A673 (cell line): Measurements from ENCODE around the gene MRPL18. TPM values are rescaled to one million over a fixed set of nuclear protein-coding genes. Genes with fewer than 3 reads are reported as not detected.

ENCODE experiments used
- BruUV-seq: library from RNA; stranded (reverse); fragments of 400-500 nt; replicated peaks from 2 replicates; lab custom pipeline; 2021; lab: Mats Ljungman, UMichigan
- CTCF ChIA-PET: fragments of 300-600 bp; sonication (Branson Sonifier 250); formaldehyde crosslinking; loops from one replicate; lab custom pipeline; 2022; ENCODE audit warnings: antibody characterized with exemption; lab: Charles Lee
- POLR2A ChIA-PET: fragments of 300-600 bp; sonication (Branson Sonifier 250); formaldehyde crosslinking; loops from one replicate; lab custom pipeline; 2022; ENCODE audit warnings: antibody characterized with exemption; ENCODE audit not compliant: low non-redundant PET; lab: Charles Lee
- DNase-seq: peaks from one replicate; pipeline ENCODE4 v3.0.0-alpha.2; 2015; ENCODE audit warnings: low spot score
- H3K27ac ChIP-seq: fragments of 200-600 bp; sonication (generic); 2 replicates; pipeline ENCODE4 v1.5.1; 2016; ENCODE audit warnings: mixed run types, low read depth, mild to moderate bottlenecking, mixed read lengths, antibody characterized with exemption, low read length; ENCODE audit not compliant: poor library complexity, severe bottlenecking
- H3K27me3 ChIP-seq: fragments of 200-600 bp; sonication (generic); replicated peaks from 2 replicates; pipeline ENCODE4 v1.6.1; 2017; ENCODE audit warnings: mixed run types, low read depth, mild to moderate bottlenecking, mixed read lengths, antibody characterized with exemption, low read length; ENCODE audit not compliant: insufficient read depth, poor library complexity
- H3K36me3 ChIP-seq: fragments of 200-600 bp; sonication (generic); 2 replicates; pipeline ENCODE4 v1.6.1; 2016; ENCODE audit warnings: mixed run types, mild to moderate bottlenecking, mixed read lengths, antibody characterized with exemption, low read length; ENCODE audit not compliant: insufficient read depth, poor library complexity, severe bottlenecking
- H3K4me1 ChIP-seq: fragments of 200-600 bp; sonication (generic); 2 replicates; pipeline ENCODE4 v1.6.1; 2017; ENCODE audit warnings: mixed run types, mild to moderate bottlenecking, mixed read lengths, antibody characterized with exemption, low read length; ENCODE audit not compliant: insufficient read depth, poor library complexity, severe bottlenecking
- H3K4me3 ChIP-seq: fragments of 200-600 bp; sonication (generic); 2 replicates; pipeline ENCODE4 v1.5.1; 2016; ENCODE audit warnings: low read depth, mixed run types, mild to moderate bottlenecking, mixed read lengths, low read length; ENCODE audit not compliant: poor library complexity, severe bottlenecking
- H3K9me3 ChIP-seq: fragments of 200-600 bp; sonication (generic); 2 replicates; pipeline ENCODE4 v1.6.1; 2016; ENCODE audit warnings: mixed run types, low read depth, mild to moderate bottlenecking, mixed read lengths, antibody characterized with exemption, low read length; ENCODE audit not compliant: poor library complexity, severe bottlenecking
- CTCF ChIP-seq: fragments of 300-800, 200-600 bp; sonication (generic); conservative IDR thresholded peaks from 2 replicates; pipeline ENCODE4 v1.5.1; 2017; ENCODE audit warnings: low read depth, mild to moderate bottlenecking, antibody characterized with exemption, low read length, moderate library complexity, mixed read lengths
- EZH2 ChIP-seq: fragments of 200-600 bp; sonication (generic); IDR thresholded peaks from 2 replicates; pipeline ENCODE4 v1.6.1; 2017; ENCODE audit warnings: borderline replicate concordance, low read depth, mild to moderate bottlenecking, mixed read lengths, antibody characterized with exemption, low read length; ENCODE audit not compliant: poor library complexity, severe bottlenecking
- intact Hi-C: fragments of 100-400 bp; cut with micrococcal nuclease; formaldehyde crosslinking; loops from one replicate; pipeline ENCODE4 v1.10.0; 2022; ENCODE audit not compliant: unreplicated experiment
- total RNA-seq: library from RNA; stranded (reverse); gene quantifications from 2 replicates; pipeline ENCODE4 v1.2.3, GENCODE V29; 2021

The MRPL18 gene
- total RNA-seq, 1 experiment from 2014 or later, result 94.6 TPM

- Histone ChIP-seq H3K27me3 (no peaks in the 10 kb centered on the region), H3K36me3 (peaks cover 17% of the 10 kb centered on the region), H3K27ac (no peak overlapping the region), H3K4me3 (no peak overlapping the region), H3K4me1 (no peaks in the 10 kb centered on the region), H3K9me3 (no peaks in the 10 kb centered on the region)
- no TSS peak for BruUV-seq
- TF ChIP-seq EZH2 (no peak), CTCF (no peak)
- DNase-seq, result no peak
- intact Hi-C loops, result no loop called here
- ChIA-PET CTCF (no interaction called here), POLR2A (no interaction called here)
Observed at GRCh38 chr6:159801935-159802334, 11.7 kb downstream of the MRPL18 start.

GRCh38 chr6:159804504-159804903, 14.2 kb downstream of the MRPL18 start:
- intact Hi-C loops, result no loop called here

GRCh38 chr6:159805440-159806020, 15.3 kb downstream of the MRPL18 start:
- no peaks in the 10 kb centered on the region for H3K27me3 ChIP-seq
- POLR2A ChIA-PET, result no interaction called here
- CTCF ChIA-PET, result no interaction called here
- no TSS peak for BruUV-seq
- no peaks in the 10 kb centered on the region for H3K36me3 ChIP-seq
- H3K4me1 ChIP-seq, result no peaks in the 10 kb centered on the region
- no peak overlapping the region for H3K27ac ChIP-seq
- DNase-seq, result no peak
- no peak for TF ChIP-seq EZH2
- no peak for TF ChIP-seq CTCF
- no peak overlapping the region for H3K4me3 ChIP-seq
- H3K9me3 ChIP-seq, result no peaks in the 10 kb centered on the region
- intact Hi-C loops, result no loop called here

More at GRCh38 chr6:159804504-159804903, 14.2 kb downstream of the MRPL18 start:
- H3K27ac ChIP-seq, result no peak overlapping the region
- BruUV-seq, result no TSS peak
- DNase-seq, result no peak
- ChIA-PET POLR2A (no interaction called here), CTCF (no interaction called here)
- TF ChIP-seq CTCF, result no peak
- no peak for TF ChIP-seq EZH2
- no peaks in the 10 kb centered on the region for H3K4me1 ChIP-seq
- no peaks in the 10 kb centered on the region for H3K9me3 ChIP-seq
- no peaks in the 10 kb centered on the region for H3K27me3 ChIP-seq
- no peaks in the 10 kb centered on the region for H3K36me3 ChIP-seq
- H3K4me3 ChIP-seq, result no peak overlapping the region
